NCI-H128 (cell line): ENCODE results near the gene OLFM3.
A peak's percentile ranks its signal among the peaks of the same experiment; 100 is the strongest.

Experiments
- DNase-seq: peaks from one replicate; lab custom pipeline; 2025; ENCODE audit not compliant: unreplicated experiment; lab: John Stamatoyannopoulos, UW

Gene OLFM3

DNA sequence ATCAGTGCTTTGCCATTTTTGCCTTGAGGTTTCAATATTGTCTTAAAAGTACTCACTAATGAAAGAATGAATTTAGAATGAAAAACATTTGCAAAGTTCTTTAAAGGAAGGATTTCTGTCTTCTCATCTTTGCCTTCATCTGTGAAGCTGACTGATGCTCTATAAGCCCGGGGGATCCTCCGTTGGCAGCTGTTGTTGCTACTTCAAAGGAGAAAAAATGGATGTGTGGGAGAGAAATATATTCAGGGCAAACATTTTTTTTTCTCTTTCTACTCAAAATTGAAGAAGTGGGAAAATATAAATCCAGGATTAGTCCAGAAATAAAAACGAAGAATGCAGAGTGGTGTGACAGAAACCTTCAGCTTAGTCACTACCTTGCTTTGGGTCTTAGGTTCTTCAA is 142.5 kb downstream of the OLFM3 start:
- no peak for DNase-seq

DNA sequence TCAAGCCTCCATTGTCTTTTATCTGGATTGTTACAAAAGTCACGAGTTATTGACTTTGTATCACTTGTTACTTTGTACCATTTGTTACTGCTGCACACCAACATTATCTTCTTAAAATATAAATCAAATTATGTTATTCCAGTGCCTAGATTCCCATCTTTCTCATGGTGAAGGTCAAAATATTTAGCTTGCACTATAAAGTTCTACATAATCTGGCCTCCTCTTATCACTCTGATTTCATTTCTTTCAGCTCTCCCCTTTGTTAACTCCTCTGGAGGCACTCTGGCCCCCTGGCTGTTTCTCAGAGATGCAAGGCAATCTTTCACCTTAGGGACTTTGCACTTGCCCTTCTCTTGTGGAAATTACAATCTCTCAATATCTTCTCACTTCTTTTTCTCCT is 143.8 kb downstream of the OLFM3 start:
- no peak for DNase-seq

DNA sequence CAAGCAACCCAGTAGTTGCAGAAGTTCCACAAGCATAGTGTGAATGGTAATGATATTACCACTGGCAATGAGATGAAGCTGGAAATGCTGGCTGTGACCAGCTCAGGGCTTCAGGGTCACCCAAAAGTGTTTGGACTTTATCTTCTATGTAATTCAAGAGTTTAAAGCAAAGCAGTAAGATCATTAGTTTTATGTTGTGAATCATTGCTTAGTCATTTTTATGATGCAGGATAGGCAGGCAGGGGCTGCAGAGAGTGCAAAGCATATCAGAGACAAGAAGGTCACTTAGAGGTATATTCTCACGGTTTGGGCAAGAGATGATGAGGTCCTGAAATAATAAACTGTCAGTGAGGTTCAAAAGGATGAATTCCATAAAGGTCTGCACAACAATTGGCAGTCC is 147.4 kb downstream of the OLFM3 start:
- DNase-seq, result no peak

DNA sequence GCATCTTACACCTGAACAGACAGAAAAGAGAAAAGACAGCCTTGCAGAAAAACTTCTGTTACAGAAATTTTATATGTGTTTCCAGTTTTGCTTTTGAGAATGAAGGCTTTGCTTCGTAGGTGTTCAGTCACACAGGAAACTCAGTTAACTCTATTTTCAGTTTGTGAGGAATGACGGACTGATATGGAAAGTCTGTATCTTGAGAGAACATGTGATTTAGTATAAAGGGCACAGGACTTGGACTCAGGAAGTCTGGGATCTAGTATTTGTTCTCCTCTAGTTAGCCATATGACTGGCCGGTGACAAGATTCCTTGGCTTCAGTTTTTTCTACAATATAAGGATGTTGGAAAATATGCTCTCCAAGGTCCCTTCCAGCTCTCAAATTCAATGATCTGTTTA is 149.1 kb downstream of the OLFM3 start:
- no peak for DNase-seq

DNA sequence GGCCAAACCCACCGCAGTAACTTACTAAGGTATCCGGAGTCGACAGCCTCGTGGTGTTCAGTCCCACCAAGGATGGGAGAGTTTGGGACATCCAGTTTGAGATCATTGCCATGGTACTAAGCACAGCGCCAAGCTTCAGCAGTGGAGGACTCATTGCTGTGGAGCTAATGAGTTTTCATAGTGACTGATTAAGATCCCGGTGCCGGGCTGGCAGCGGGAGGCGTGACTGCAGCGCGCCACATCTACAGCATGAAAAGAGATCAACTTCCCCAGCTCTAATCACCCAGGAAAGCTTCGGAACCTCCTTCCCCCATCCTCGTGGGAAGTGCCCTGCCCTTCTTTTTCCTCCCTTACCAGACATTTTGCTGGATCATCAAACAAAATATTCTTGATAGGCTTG is 149.9 kb downstream of the OLFM3 start:
- DNase-seq, result no peak

DNA sequence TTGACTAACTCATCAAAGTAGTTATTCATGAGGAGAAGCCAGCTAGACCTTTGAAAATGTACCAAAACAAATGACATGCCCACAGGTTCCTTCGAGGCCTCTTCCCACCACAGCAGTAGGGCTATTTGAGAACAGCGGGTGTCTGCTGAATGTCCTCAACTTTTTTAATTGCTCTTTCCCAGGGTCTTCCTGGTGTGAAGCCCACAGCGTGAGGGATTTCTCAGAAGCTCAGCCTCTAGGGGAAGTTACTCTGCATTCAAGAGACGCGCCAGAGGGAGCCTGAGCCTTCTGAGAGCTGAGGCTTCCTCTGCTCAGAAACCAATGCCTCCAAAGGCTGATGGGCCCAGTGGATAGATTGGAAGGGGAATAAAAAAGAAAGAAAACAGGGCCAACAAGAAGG is 153.6 kb downstream of the OLFM3 start:
- no peak for DNase-seq

DNA sequence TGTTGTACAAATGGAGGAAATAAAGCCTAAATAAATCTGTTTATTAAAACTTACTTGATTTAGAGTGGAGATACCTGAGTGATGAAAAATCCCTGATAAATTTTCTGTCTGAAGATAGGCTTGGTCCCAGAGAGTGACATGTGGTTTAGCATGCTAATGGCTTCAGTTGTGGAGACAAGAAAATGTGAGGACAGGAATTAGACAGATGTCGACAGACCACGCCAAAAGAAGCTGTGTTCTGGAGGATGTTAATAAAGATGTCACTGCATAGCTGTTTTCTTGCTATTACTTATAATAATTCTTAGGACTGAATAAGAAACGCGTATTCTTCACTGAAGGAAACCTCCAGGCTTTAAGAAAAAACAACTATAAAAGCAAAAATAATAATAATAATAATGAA is 154.9 kb downstream of the OLFM3 start:
- DNase-seq, result no peak

DNA sequence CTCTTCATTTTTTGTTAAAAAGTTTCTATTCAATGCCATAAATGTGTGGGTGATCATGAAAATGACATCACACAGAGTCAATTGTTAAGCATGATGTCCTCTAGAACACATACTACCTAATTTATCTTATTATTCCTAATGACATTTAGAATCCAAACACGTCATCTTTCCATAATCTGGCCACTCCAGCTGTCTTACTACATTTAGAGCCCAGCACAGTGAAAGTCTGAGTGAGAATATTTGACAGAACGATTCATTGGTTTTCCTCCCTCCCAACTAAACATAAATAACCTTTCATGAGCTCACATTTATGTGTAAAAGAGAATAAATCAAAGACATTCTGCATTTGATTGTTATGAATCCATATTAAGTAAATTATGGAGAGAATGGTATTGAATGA is 160.7 kb downstream of the OLFM3 start:
- DNase-seq, result no peak

DNA sequence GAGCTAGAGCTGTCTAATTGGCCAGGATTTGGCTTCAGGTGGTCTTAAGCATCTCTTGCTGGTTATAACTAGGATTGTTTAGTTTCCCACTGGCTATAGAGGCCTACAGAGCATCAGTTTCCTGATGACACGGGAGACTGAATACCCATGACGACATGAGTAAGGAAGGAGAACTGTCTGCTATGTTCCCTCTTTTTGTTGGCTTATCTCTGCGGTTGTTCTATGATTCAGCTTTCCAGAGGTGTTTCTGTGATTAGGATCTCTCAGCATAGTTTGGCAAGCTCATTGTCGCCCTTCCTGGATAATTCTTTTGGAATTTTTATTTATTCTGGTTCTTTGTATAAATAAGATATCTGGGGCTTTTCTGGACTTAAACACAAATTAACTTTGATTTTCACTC is 163.4 kb downstream of the OLFM3 start:
- no peak for DNase-seq

DNA sequence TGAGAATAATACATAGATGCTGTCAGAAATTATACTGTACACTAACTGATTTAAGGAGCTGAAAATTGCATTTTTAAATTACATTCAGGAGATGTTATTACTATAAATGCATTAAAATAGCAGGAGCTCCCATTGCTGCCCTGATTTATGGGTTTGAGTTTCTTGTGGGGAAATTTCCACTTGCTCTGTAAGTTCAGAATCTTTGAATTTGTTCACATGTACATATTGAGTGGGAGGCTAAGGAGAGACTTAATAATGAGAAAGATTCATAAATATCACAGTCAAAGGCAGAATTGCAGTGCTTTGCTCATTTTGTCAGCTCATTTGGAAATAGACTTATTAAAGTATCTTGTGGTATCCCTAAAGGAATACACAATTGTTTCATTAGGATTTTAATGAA is 170.3 kb downstream of the OLFM3 start:
- no peak for DNase-seq

DNA sequence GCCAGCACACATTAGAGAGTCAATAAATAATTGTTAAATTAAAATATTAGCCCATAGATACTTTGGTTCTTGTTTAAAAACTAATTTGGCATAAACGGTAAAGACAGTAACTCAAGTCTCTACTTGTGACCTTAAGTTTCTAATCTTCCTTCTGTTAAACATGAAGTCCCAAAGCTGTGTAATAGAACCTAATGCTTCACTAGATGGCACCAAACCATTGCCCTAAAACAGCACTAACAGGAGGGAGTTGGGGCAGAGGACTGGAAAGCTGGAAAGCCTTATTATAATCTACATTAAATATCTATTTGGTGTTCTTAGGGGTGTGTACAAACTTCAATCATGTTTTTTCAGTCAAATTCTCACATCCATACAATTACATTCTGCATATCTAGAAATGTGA is 176.7 kb downstream of the OLFM3 start:
- DNase-seq, result no peak

DNA sequence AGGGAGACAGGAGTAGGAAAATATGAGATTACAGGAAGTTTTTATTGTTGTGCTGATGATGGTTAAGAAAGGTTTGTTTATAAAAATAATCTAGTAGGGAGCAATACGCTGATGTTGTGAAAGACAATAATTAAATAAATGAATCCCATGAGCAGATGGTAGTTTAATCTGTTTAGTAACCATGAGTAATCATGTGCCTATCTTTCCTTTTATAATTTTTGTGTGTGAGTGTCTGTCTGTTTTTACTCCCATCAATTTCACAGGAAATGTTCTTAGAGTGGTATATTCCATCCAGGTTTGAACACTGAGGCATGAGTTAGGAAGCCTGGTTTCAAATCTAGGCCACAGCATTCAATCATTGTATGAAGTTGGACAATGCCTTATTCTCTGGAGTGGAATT is 180.5 kb downstream of the OLFM3 start:
- DNase-seq, result no peak

DNA sequence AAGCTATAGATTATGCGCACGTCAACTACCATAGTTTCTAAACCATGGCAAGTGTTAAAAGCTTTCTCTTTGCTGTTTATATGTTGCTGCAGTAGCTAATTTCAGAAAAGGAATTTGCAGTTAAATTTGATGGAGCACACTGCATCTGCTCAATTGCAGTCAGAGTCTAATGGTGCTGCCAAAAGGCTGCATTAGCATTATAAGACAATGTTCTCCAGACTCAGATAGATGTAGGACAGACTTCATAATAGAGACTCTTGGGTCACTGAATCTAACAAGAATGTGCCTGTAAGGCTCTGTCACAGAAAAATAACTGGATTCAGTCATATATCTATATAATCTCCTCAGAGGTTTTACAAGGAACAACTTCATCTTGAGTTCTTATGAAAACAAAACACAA is 198.3 kb downstream of the OLFM3 start:
- no peak for DNase-seq

DNA sequence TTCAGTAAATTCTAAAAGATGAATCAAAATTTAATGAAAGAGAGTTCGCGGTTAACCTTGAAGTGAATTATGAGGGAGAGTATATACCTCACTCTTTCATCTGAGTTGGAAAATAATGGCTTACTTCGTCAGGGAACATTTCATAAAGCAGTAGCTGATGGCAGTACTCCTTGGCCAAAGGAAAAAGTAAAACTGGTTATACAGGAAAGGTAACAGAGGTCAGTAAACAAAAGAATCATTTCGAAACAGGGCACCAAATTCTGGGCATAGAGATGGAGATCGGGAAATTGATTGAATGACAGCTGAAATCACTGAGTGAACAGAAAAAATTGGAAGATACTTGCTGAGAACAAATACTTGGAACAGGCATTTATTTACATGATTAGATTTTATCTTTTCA is 199.0 kb downstream of the OLFM3 start:
- no peak for DNase-seq

DNA sequence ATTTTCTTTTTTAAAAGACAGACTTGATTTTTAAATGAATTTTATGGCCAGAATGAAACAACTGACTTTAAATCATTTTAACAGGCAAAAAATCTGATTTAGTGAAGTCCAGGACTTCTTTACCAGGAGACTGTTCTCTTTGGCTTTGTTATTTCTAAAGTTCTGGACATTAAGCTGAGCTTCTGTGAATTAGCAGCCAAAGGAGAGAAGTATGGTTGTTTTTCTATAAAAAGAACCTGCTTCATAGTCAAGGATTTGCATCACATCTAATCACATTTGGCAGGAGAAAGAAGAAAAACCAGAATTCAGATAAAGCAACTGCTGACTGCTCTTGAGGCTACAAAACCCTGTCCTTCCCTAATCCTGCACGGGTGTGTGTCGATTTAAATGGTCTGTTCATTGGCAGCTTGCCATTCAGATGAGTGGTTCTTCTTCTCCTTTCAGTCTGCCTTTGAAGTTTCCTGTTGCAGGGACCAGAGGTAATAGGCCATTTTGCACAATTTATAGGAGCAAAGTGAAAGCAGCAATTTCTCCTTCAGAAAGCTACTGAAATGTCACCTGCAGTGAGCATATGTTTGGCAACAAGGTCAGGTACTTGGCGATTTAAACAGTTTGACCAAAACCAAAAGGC is 215.4 kb downstream of the OLFM3 start:
- peak; percentile 82 for DNase-seq

DNA sequence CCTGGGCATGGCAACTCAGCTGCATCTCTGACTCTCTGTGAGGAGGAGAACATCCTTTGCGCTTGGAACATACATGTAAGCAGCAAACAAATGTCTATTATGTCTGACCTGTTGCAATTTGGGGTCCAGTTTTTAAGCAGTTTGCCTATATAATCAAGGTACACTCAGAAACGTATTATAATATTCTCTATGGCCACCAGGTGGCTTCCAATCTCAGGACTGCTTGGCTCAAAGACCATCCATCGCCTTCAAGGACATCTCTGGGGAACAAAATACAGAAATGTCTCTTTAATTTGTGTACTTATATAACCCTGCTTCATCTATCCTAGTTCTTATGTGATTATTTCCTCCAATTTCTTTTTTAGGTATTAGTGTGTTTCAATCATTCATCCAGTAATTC is 227.2 kb downstream of the OLFM3 start:
- no peak for DNase-seq

DNA sequence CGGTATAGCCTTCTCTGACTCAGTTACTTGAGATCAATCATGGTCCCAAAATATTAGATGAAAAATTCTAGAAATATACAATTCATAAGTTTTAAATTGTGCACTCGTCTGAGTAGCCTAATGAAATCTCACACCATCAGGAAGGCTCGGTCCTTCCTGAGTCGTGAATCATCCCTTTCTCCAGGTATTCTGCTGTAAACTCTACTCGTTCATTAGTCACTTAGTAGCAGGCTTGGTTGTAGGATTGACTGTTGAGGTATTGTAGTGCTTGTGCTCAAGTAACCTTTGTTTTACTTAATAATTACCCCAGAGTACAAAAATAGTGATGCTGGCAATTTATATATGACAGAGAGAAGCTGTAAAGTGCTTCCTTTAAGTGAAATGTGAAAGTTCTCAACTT is 238.7 kb downstream of the OLFM3 start:
- no peak for DNase-seq

DNA sequence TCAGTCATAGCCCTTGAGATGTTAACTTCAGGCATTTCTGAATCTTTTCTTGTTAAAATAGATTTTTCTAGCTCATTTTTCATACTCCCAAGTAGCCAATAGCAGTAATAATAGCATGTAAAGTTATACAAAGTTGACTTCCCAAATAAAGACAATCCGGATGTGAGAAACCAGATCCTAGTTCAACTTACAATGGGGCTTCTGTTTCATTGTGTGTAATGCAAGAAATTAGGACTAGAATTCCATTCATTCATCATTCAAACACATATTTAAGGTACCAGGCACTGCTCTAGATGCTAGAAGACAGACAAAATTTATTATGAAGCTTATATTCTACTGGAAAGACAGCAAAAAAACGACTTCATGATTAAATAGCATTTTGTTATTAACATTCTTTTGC is 240.3 kb downstream of the OLFM3 start:
- no peak for DNase-seq
